ENCODE results near the gene CHRFAM7A.
"Not testable (repeated sequence)": the region's sequence is repeated elsewhere in the genome, so short reads cannot be mapped to it uniquely, and the experiment has no call there.

- TF ChIP-seq, protein P1, sequence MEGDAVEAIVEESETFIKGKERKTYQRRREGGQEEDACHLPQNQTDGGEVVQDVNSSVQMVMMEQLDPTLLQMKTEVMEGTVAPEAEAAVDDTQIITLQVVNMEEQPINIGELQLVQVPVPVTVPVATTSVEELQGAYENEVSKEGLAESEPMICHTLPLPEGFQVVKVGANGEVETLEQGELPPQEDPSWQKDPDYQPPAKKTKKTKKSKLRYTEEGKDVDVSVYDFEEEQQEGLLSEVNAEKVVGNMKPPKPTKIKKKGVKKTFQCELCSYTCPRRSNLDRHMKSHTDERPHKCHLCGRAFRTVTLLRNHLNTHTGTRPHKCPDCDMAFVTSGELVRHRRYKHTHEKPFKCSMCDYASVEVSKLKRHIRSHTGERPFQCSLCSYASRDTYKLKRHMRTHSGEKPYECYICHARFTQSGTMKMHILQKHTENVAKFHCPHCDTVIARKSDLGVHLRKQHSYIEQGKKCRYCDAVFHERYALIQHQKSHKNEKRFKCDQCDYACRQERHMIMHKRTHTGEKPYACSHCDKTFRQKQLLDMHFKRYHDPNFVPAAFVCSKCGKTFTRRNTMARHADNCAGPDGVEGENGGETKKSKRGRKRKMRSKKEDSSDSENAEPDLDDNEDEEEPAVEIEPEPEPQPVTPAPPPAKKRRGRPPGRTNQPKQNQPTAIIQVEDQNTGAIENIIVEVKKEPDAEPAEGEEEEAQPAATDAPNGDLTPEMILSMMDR (IDR thresholded peaks at IDR 0.05; ENCODE audit: low read depth, low read length, missing input control) = not testable (repeated sequence)
- TF ChIP-seq RAD21 (IDR thresholded peaks at IDR 0.05); JUND (IDR thresholded peaks at IDR 0.05); YY1 (IDR thresholded peaks at IDR 0.05); FOXA1 (IDR thresholded peaks at IDR 0.05); TAF1 (conservative IDR thresholded peaks at IDR 0.05); RXRA (IDR thresholded peaks at IDR 0.05); SP1 (IDR thresholded peaks at IDR 0.05); HNF4G (IDR thresholded peaks at IDR 0.05): not testable (repeated sequence)
- TF ChIP-seq, protein P2, sequence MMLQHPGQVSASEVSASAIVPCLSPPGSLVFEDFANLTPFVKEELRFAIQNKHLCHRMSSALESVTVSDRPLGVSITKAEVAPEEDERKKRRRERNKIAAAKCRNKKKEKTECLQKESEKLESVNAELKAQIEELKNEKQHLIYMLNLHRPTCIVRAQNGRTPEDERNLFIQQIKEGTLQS (IDR thresholded peaks at IDR 0.05) = not testable (repeated sequence)
- TF ChIP-seq, protein P3, sequence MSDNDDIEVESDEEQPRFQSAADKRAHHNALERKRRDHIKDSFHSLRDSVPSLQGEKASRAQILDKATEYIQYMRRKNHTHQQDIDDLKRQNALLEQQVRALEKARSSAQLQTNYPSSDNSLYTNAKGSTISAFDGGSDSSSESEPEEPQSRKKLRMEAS (IDR thresholded peaks at IDR 0.05) = not testable (repeated sequence)
- TF ChIP-seq, protein P4, sequence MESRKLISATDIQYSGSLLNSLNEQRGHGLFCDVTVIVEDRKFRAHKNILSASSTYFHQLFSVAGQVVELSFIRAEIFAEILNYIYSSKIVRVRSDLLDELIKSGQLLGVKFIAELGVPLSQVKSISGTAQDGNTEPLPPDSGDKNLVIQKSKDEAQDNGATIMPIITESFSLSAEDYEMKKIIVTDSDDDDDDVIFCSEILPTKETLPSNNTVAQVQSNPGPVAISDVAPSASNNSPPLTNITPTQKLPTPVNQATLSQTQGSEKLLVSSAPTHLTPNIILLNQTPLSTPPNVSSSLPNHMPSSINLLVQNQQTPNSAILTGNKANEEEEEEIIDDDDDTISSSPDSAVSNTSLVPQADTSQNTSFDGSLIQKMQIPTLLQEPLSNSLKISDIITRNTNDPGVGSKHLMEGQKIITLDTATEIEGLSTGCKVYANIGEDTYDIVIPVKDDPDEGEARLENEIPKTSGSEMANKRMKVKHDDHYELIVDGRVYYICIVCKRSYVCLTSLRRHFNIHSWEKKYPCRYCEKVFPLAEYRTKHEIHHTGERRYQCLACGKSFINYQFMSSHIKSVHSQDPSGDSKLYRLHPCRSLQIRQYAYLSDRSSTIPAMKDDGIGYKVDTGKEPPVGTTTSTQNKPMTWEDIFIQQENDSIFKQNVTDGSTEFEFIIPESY (IDR thresholded peaks at IDR 0.05) = not testable (repeated sequence)
Measured at GRCh38 chr15:30420723-30421122, 27.4 kb upstream of the CHRFAM7A start.

Data from liver (tissue), 3 donors.